ENCODE data around the gene ELAVL4.

- TF ChIP-seq CTCF (IDR thresholded peaks at IDR 0.05) (no peak), POLR2A (IDR thresholded peaks at IDR 0.05) (no peak)
Observed at GRCh38 chr1:50213505-50213904, 104.8 kb downstream of the ELAVL4 start.

Measured in uterus (tissue), 2 donors.